Measurements from ENCODE around the gene SATB1. TPM values are rescaled to one million over a fixed set of nuclear protein-coding genes. Genes with fewer than 3 reads are reported as not detected.

The SATB1 gene
- total and polyA plus RNA-seq, 5 experiments from 2014 or later, result 196 to 436 (median 265) TPM

DNA sequence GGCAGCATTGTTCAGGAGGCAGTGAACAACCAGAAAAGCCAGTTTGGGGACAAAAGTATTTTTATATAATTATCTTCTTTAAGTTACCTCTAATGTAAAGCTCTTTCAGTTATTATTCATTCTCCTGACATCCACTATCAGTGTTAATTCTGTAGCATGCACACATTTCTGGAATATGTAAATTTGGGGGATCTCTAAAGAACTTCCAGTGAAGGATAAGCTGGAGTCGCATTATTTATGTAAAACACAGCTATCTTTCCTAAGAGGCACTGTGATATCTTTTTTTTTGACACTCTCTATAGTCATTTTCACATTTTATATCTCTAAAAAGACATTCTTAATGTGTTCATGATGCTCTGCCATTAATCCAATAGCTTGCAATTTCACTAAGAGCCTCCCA, 26.7 kb downstream of the SATB1 start:
- Mint-ChIP-seq H3K9me3 (no peaks in the 10 kb centered on the region), H3K36me3 (peaks cover 17 to 88% (median 41%) of the 10 kb centered on the region in 3 donors), H3K4me3 (peak overlapping the region in 5 of 10 donors; percentile 1 to 49 (median 26)), H3K27me3 (no peaks in the 10 kb centered on the region), H3K4me1 (peaks cover 42 to 93% (median 93%) of the 10 kb centered on the region in 4 donors), H3K27ac (peak overlapping the region; percentile 18 to 97 (median 52))
- no peak for DNase-seq
- POLR2A ChIA-PET, result interaction anchor here (0.8 to 1.2 kb wide), 3 partner anchors 13 to 46 kb away, joined by 3 to 4 read pairs (median 3); no protein-coding TSS in a partner anchor
- no peak for ATAC-seq

DNA sequence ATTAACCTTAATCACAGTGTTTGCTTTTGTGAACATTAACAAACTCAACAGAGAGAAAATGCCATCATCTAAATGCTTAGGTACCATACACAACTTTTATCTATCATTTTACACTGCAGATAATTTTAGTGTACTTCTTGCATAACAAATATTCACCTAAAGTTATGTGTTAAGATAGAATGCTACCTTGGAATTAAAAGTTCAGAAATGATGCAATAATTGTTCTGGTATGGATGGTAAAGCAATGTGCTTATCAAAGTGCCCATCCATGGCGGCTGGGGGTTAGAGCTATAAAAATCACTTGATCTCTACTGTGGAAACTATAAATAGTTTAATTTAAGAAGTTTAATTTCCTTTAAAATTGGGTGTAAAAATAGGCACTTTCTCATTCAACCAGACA, 28.7 kb downstream of the SATB1 start:
- peak overlapping the region in 9 of 10 donors; percentile 43 to 97 (median 76) for H3K27ac Mint-ChIP-seq
- ATAC-seq (no peak), DNase-seq (no peak)
- no peaks in the 10 kb centered on the region for H3K9me3 Mint-ChIP-seq
- POLR2A ChIA-PET, result interaction anchor here (1.1 to 1.7 kb wide), 4 partner anchors 10 to 48 kb away, joined by 3 to 6 read pairs (median 4); no protein-coding TSS in a partner anchor
- H3K4me3 Mint-ChIP-seq, result peak overlapping the region in 3 of 10 donors; percentile 16 to 59 (median 32)
- peaks cover 17 to 94% (median 39%) of the 10 kb centered on the region in 3 donors for H3K36me3 Mint-ChIP-seq
- H3K4me1 Mint-ChIP-seq, result peaks cover 36 to 92% (median 85%) of the 10 kb centered on the region in 4 donors
- no peaks in the 10 kb centered on the region for H3K27me3 Mint-ChIP-seq

- Mint-ChIP-seq H3K4me3 (peak overlapping the region in 9 of 10 donors; percentile 24 to 72 (median 48)), H3K4me1 (peaks cover 32 to 88% (median 79%) of the 10 kb centered on the region in 4 donors), H3K36me3 (peaks cover 11 to 83% (median 36%) of the 10 kb centered on the region in 3 donors), H3K9me3 (no peaks in the 10 kb centered on the region), H3K27ac (peak overlapping the region; percentile 83 to 94 (median 91)), H3K27me3 (no peaks in the 10 kb centered on the region)
- DNase-seq (no peak), ATAC-seq (peak; percentile 25 to 27)
- POLR2A ChIA-PET, result interaction anchor here (0.9 to 1.7 kb wide), 5 partner anchors 9 to 29 kb away, joined by 3 to 6 read pairs (median 5); no protein-coding TSS in a partner anchor
Measured at GRCh38 chr3:18394384-18394995, 30.6 kb downstream of the SATB1 start.

DNA sequence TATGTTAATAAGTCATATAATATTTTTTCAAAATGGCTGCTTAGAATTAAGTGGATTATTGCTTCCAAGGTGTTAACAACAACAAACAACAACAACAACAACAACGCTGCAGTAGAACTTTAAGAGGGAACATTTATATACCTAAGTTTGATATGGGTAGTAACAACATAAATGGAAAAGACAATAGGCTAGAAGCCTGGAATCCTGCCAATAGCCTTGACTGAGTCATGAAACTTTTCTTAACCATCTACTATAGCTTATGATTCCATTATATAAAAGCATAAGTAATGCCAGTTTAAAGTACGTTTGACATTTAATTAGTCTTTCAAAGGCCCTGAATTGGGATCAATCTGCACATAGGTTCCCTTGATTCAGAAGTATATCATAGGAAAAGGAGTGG, 31.2 kb downstream of the SATB1 start:
- H3K36me3 Mint-ChIP-seq, result peaks cover 11 to 81% (median 32%) of the 10 kb centered on the region in 3 donors
- peaks cover 32 to 90% (median 77%) of the 10 kb centered on the region in 4 donors for H3K4me1 Mint-ChIP-seq
- H3K27ac Mint-ChIP-seq, result peak overlapping the region; percentile 83 to 94 (median 91)
- no peaks in the 10 kb centered on the region for H3K27me3 Mint-ChIP-seq
- no peak for DNase-seq
- POLR2A ChIA-PET, result interaction anchor here (0.8 to 1.4 kb wide), 5 partner anchors 18 to 50 kb away, joined by 3 to 5 read pairs (median 3); no protein-coding TSS in a partner anchor
- no peaks in the 10 kb centered on the region for H3K9me3 Mint-ChIP-seq
- ATAC-seq, result peak in 1 of 2 donors; percentile 34
- peak overlapping the region in 8 of 10 donors; percentile 29 to 72 (median 50) for H3K4me3 Mint-ChIP-seq

GRCh38 chr3:18390024-18390660, 35.0 kb downstream of the SATB1 start:
- Mint-ChIP-seq H3K4me1 (peaks cover 24 to 84% (median 71%) of the 10 kb centered on the region in 4 donors), H3K27ac (peak overlapping the region; percentile 43 to 88 (median 80)), H3K4me3 (peak overlapping the region in 8 of 10 donors; percentile 16 to 72 (median 46)), H3K9me3 (no peaks in the 10 kb centered on the region), H3K27me3 (no peaks in the 10 kb centered on the region), H3K36me3 (peaks cover 11 to 81% (median 26%) of the 10 kb centered on the region in 3 donors)
- POLR2A ChIA-PET, result interaction anchor here (0.8 to 3.5 kb wide), 3 partner anchors 20 to 55 kb away, joined by 3 to 16 read pairs (median 4); no protein-coding TSS in a partner anchor
- no peak for DNase-seq
- peak in 1 of 2 donors; percentile 13 for ATAC-seq

DNA sequence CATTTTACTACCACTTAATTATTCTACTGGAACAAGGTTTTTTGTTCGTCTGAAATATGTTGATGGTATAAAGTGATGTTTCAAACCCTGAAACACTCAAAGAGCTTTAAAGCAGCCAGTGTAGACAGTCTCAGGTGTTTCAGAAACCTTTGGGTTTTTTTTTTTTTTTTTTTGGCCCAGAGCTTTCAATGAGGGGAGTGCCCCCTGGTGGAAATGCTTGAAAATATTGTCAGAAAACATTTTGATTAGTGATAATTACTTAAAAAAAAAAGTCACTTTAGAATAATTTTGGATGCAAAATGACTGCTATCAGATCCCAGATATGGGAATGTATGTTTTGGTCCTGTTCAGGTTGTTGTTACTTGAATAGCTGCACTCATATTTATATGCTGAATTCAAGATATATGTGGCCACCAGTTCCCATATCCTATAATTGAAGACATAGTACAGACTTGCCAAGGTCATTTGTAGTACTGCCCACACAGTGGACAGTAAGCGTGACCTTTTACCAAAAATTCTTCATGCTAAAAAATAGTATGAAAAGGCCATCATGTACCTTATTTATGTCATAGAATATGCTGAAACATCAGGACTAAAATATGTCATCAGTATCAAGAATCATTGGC, 35.9 kb downstream of the SATB1 start:
- peak in 4 of 10 donors; percentile 21 to 57 (median 54) for DNase-seq
- Mint-ChIP-seq H3K27me3 (no peaks in the 10 kb centered on the region), H3K9me3 (no peaks in the 10 kb centered on the region), H3K27ac (peak overlapping the region in 7 of 10 donors; percentile 43 to 83 (median 48)), H3K4me3 (peak overlapping the region in 6 of 10 donors; percentile 5 to 45 (median 40)), H3K36me3 (peaks cover 3 to 81% (median 17%) of the 10 kb centered on the region in 3 donors), H3K4me1 (peaks cover 19 to 84% (median 65%) of the 10 kb centered on the region in 4 donors)
- POLR2A ChIA-PET, result interaction anchor here (1.1 to 3.5 kb wide), 3 partner anchors 20 to 56 kb away, joined by 4 to 16 read pairs (median 7); no protein-coding TSS in a partner anchor
- peak; percentile 32 to 53 for ATAC-seq

GRCh38 chr3:18386274-18386890, 38.8 kb downstream of the SATB1 start:
- no peaks in the 10 kb centered on the region for H3K9me3 Mint-ChIP-seq
- DNase-seq (no peak), ATAC-seq (no peak)
- POLR2A ChIA-PET, result interaction anchor here (0.9 to 1.7 kb wide), 4 partner anchors 9 to 43 kb away, joined by 3 to 6 read pairs (median 3); no protein-coding TSS in a partner anchor
- H3K27ac Mint-ChIP-seq, result peak overlapping the region in 9 of 10 donors; percentile 32 to 79 (median 71)
- peaks cover 0 to 76% (median 9%) of the 10 kb centered on the region in 3 donors for H3K36me3 Mint-ChIP-seq
- H3K4me3 Mint-ChIP-seq, result peak overlapping the region in 9 of 10 donors; percentile 11 to 62 (median 53)
- H3K4me1 Mint-ChIP-seq, result peaks cover 17 to 76% (median 61%) of the 10 kb centered on the region in 4 donors
- H3K27me3 Mint-ChIP-seq, result no peaks in the 10 kb centered on the region

GRCh38 chr3:18385706-18386105, 39.4 kb downstream of the SATB1 start:
- ATAC-seq, result no peak
- no peak overlapping the region for H3K4me3 Mint-ChIP-seq
- H3K27me3 Mint-ChIP-seq, result no peaks in the 10 kb centered on the region
- H3K4me1 Mint-ChIP-seq, result peaks cover 17 to 79% (median 63%) of the 10 kb centered on the region in 4 donors
- peak overlapping the region in 2 of 10 donors; percentile 72 to 87 for H3K27ac Mint-ChIP-seq
- no peak for DNase-seq
- POLR2A ChIA-PET, result interaction anchor here (0.9 to 1.7 kb wide), 4 partner anchors 10 to 43 kb away, joined by 3 to 6 read pairs (median 3); no protein-coding TSS in a partner anchor
- no peaks in the 10 kb centered on the region for H3K9me3 Mint-ChIP-seq
- H3K36me3 Mint-ChIP-seq, result peaks cover 0 to 81% (median 16%) of the 10 kb centered on the region in 3 donors

DNA sequence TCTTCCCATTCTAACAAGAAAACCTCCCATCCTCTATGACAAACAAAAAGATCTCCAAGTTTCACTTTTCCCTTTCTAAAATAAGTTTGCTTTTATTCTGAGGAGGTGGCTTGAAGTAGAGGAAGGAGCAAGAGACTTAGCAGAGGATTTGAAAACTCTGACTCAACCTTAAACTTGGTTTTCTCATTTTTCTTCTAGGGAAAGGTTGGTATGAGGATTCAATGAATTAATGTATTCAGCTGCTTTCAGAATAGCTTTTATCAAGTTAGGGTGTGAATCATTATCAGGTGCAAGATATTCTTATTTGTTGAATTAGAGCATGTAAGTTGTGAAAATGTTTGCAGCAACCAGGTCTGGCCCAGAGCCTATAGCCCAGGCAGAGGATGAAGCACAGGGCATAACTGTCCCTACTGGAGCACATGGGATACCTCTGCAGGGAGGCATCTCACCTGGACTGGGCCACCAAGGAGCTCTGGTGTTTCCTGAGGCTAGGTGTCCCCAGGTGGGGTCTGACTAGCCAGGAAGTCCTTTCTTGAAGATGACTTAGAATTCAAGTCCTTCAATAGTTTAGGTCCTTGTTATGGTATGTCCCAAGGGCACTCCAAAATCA, 42.3 kb downstream of the SATB1 start:
- Mint-ChIP-seq H3K4me3 (peak overlapping the region in 8 of 10 donors; percentile 3 to 63 (median 40)), H3K27ac (peak overlapping the region in 8 of 10 donors; percentile 2 to 82 (median 61)), H3K36me3 (peaks cover 4 to 87% (median 21%) of the 10 kb centered on the region in 3 donors), H3K9me3 (no peaks in the 10 kb centered on the region), H3K4me1 (peaks cover 16 to 76% (median 65%) of the 10 kb centered on the region in 4 donors), H3K27me3 (no peaks in the 10 kb centered on the region)
- ATAC-seq (peak; percentile 30 to 42), DNase-seq (no peak)
- POLR2A ChIA-PET, result interaction anchor here (0.5 to 1.0 kb wide), 2 partner anchors 26 to 375 kb away, joined by 3 to 7 read pairs; no protein-coding TSS in a partner anchor

- Mint-ChIP-seq H3K4me1 (peaks cover 27 to 78% (median 71%) of the 10 kb centered on the region in 4 donors), H3K27ac (peak overlapping the region in 8 of 10 donors; percentile 28 to 79 (median 68)), H3K27me3 (no peaks in the 10 kb centered on the region), H3K4me3 (peak overlapping the region in 3 of 10 donors; percentile 6 to 51 (median 36)), H3K9me3 (no peaks in the 10 kb centered on the region), H3K36me3 (peaks cover 8 to 87% (median 33%) of the 10 kb centered on the region in 3 donors)
- DNase-seq (no peak), ATAC-seq (no peak)
- POLR2A ChIA-PET, result no interaction called here
Measured at GRCh38 chr3:18379647-18380046, 45.5 kb downstream of the SATB1 start.

GRCh38 chr3:18378218-18378617, 46.9 kb downstream of the SATB1 start:
- ATAC-seq (no peak), DNase-seq (no peak)
- H3K27me3 Mint-ChIP-seq, result no peaks in the 10 kb centered on the region
- H3K4me1 Mint-ChIP-seq, result peaks cover 31 to 81% (median 78%) of the 10 kb centered on the region in 4 donors
- H3K27ac Mint-ChIP-seq, result peak overlapping the region in 9 of 10 donors; percentile 6 to 79 (median 40)
- H3K36me3 Mint-ChIP-seq, result peaks cover 13 to 88% (median 35%) of the 10 kb centered on the region in 3 donors
- H3K4me3 Mint-ChIP-seq, result peak overlapping the region in 4 of 10 donors; percentile 8 to 50 (median 29)
- H3K9me3 Mint-ChIP-seq, result no peaks in the 10 kb centered on the region
- POLR2A ChIA-PET, result interaction anchor here (1.5 kb wide), 1 partner anchor 13 kb away, joined by 4 read pairs; no protein-coding TSS in a partner anchor

Measured in naive thymus-derived CD8-positive, alpha-beta T cell (primary cell).